Measurements from ENCODE around the gene SIPA1L3. TPM values are rescaled to one million over a fixed set of nuclear protein-coding genes. Genes with fewer than 3 reads are reported as not detected.

The SIPA1L3 gene
- total RNA-seq, 1 experiment from 2014 or later, result 36.0 TPM

DNA sequence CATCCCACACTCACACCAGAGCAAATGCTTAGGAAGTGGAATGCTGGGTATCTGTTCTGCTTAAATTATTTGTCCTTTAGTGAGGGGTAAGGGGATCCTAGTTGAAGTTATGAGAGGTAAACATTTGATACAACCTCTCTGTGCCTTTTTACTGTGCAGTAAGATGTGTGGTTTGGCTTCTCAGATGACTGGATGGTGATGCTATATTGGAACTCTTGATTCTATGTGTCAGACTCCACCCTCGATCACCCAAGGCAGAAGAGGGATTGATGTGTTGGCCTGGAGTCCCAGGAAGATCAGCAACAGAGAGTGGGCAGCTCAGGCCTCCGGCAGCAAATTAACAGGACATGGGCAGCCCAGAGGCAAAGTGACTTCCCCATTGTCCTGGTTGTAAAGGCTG is 66.7 kb downstream of the SIPA1L3 start:
- Mint-ChIP-seq H3K9me3 (ENCODE audit: unreplicated experiment) (no peaks in the 10 kb centered on the region), H3K4me1 (ENCODE audit: insufficient read depth, unreplicated experiment) (no peaks in the 10 kb centered on the region), H3K36me3 (ENCODE audit: insufficient read depth, unreplicated experiment) (no peaks in the 10 kb centered on the region), H3K4me3 (ENCODE audit: unreplicated experiment) (no peak overlapping the region), H3K27ac (ENCODE audit: low read depth, unreplicated experiment) (no peak overlapping the region), H3K27me3 (ENCODE audit: insufficient read depth, unreplicated experiment) (no peaks in the 10 kb centered on the region)
- ChIA-PET CTCF (no interaction called here), POLR2A (no interaction called here)
- BruUV-seq (replicated peaks), result no TSS peak
- TF ChIP-seq, protein P1, sequence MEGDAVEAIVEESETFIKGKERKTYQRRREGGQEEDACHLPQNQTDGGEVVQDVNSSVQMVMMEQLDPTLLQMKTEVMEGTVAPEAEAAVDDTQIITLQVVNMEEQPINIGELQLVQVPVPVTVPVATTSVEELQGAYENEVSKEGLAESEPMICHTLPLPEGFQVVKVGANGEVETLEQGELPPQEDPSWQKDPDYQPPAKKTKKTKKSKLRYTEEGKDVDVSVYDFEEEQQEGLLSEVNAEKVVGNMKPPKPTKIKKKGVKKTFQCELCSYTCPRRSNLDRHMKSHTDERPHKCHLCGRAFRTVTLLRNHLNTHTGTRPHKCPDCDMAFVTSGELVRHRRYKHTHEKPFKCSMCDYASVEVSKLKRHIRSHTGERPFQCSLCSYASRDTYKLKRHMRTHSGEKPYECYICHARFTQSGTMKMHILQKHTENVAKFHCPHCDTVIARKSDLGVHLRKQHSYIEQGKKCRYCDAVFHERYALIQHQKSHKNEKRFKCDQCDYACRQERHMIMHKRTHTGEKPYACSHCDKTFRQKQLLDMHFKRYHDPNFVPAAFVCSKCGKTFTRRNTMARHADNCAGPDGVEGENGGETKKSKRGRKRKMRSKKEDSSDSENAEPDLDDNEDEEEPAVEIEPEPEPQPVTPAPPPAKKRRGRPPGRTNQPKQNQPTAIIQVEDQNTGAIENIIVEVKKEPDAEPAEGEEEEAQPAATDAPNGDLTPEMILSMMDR (IDR thresholded peaks at IDR 0.05; ENCODE audit: unreplicated experiment), result no peak
- intact Hi-C loops (cut with micrococcal nuclease), result no loop called here
- no peak for DNase-seq (ENCODE audit: unreplicated experiment)

GRCh38 chr19:37975071-37975470 is 68.1 kb downstream of the SIPA1L3 start:
- intact Hi-C loops (cut with micrococcal nuclease), result no loop called here
- peak overlapping the region; percentile 22 for H3K27ac Mint-ChIP-seq (ENCODE audit: low read depth, unreplicated experiment)
- CTCF ChIA-PET, result interaction anchor here (0.6 kb wide), 1 partner anchor 49 kb away, joined by 3 read pairs; no protein-coding TSS in a partner anchor
- H3K4me3 Mint-ChIP-seq (ENCODE audit: unreplicated experiment), result no peak overlapping the region
- no TSS peak for BruUV-seq (replicated peaks)
- TF ChIP-seq, protein P1 (IDR thresholded peaks at IDR 0.05; ENCODE audit: unreplicated experiment), result no peak
- peaks cover 8% of the 10 kb centered on the region for H3K4me1 Mint-ChIP-seq (ENCODE audit: insufficient read depth, unreplicated experiment)
- no peaks in the 10 kb centered on the region for H3K9me3 Mint-ChIP-seq (ENCODE audit: unreplicated experiment)
- POLR2A ChIA-PET, result no interaction called here
- no peaks in the 10 kb centered on the region for H3K27me3 Mint-ChIP-seq (ENCODE audit: insufficient read depth, unreplicated experiment)
- no peaks in the 10 kb centered on the region for H3K36me3 Mint-ChIP-seq (ENCODE audit: insufficient read depth, unreplicated experiment)
- DNase-seq (ENCODE audit: unreplicated experiment), result no peak

DNA sequence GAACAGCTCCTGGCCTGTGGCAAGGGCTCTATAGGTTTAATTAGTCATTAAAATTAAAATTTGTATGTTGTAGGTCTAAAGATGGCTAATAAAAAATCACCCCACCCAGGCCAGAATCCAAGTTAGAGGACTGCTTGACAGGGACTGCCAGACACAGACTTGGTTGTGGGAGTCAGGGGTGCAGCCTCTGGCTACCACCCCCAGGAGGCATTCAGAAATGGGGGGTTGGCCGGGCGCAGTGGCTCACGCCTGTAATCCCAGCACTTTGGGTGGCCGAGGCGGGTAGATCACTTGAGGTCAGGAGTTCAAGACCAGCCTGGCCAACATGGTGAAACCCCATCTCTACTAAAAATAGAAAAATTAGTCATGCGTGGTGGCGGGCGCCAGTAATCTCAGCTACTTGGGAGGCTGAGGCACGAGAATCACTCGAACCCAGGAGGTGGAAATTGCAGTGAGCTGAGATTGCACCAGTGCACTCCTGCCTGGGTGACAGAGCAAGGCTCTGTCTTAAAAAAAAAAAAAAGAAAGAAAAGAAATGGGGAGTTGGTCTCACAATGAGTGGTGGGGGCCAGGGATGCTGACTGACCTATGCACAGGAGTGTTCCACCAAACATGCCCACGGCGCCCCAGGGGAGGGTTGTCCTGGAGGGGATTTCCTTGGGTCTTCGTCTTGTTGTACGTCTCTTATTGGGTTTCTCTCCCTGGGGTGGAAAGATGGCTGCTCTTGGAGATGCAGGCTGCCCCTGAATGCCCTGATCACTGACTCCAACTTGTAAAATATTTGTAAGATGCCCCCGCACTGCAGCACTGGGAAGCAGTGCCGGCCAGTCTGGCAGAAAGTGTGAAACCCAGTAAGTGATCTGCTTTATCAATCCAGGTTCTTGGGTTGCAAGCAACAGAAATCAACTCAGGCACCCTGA is 68.8 kb downstream of the SIPA1L3 start:
- Mint-ChIP-seq H3K27ac (ENCODE audit: low read depth, unreplicated experiment) (peak overlapping the region; percentile 22), H3K36me3 (ENCODE audit: insufficient read depth, unreplicated experiment) (no peaks in the 10 kb centered on the region), H3K27me3 (ENCODE audit: insufficient read depth, unreplicated experiment) (no peaks in the 10 kb centered on the region), H3K4me3 (ENCODE audit: unreplicated experiment) (no peak overlapping the region), H3K4me1 (ENCODE audit: insufficient read depth, unreplicated experiment) (peaks cover 13% of the 10 kb centered on the region), H3K9me3 (ENCODE audit: unreplicated experiment) (no peaks in the 10 kb centered on the region)
- BruUV-seq (replicated peaks), result no TSS peak
- no peak for DNase-seq (ENCODE audit: unreplicated experiment)
- TF ChIP-seq, protein P1 (IDR thresholded peaks at IDR 0.05; ENCODE audit: unreplicated experiment), result no peak
- ChIA-PET POLR2A (interaction anchor here (2.8 kb wide), 1 partner anchor 43 kb away, joined by 11 read pairs; no protein-coding TSS in a partner anchor), CTCF (interaction anchor here (1.2 to 1.4 kb wide), 2 partner anchors 9 to 74 kb away, joined by 3 read pairs; no protein-coding TSS in a partner anchor)
- intact Hi-C loops (cut with micrococcal nuclease), result no loop called here

DNA sequence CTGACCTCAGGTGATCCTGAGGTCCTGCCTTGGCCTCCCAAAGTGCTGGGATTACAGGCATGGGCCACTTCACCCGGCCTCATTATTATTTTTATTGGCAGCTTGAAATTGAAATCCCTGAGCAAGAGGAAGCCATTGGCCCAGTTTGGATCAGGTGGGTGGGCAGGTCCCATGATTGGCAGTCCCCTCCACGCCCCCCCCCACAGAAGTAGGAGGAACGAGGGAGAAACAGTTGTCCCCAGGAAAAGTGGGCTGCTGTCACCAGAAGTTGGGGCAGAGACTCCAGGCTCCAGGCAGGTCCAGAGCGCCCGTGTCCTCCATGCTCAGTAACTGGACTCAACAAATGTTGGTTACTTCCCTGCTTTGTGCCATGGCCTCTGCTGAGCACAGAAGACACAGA is 70.4 kb downstream of the SIPA1L3 start:
- H3K4me1 Mint-ChIP-seq (ENCODE audit: insufficient read depth, unreplicated experiment), result peaks cover 13% of the 10 kb centered on the region
- H3K27me3 Mint-ChIP-seq (ENCODE audit: insufficient read depth, unreplicated experiment), result no peaks in the 10 kb centered on the region
- ChIA-PET CTCF (interaction anchor here (0.6 to 1.4 kb wide), 2 partner anchors 10 to 149 kb away, joined by 3 read pairs; no protein-coding TSS in a partner anchor), POLR2A (interaction anchor here (2.8 kb wide), 1 partner anchor 45 kb away, joined by 11 read pairs; no protein-coding TSS in a partner anchor)
- no peak overlapping the region for H3K27ac Mint-ChIP-seq (ENCODE audit: low read depth, unreplicated experiment)
- BruUV-seq (replicated peaks), result no TSS peak
- DNase-seq (ENCODE audit: unreplicated experiment), result no peak
- TF ChIP-seq, protein P1 (IDR thresholded peaks at IDR 0.05; ENCODE audit: unreplicated experiment), result no peak
- intact Hi-C loops (cut with micrococcal nuclease), result no loop called here
- H3K4me3 Mint-ChIP-seq (ENCODE audit: unreplicated experiment), result no peak overlapping the region
- H3K9me3 Mint-ChIP-seq (ENCODE audit: unreplicated experiment), result no peaks in the 10 kb centered on the region
- no peaks in the 10 kb centered on the region for H3K36me3 Mint-ChIP-seq (ENCODE audit: insufficient read depth, unreplicated experiment)
